Measurements from ENCODE around the gene CEP55. TPM values are rescaled to one million over a fixed set of nuclear protein-coding genes. Genes with fewer than 3 reads are reported as not detected.

CEP55 gene
- polyA plus RNA-seq (2013, experiment 1 of 2) = 19.7 TPM
- 25.0 TPM for polyA plus RNA-seq (2013, experiment 2 of 2)

DNA sequence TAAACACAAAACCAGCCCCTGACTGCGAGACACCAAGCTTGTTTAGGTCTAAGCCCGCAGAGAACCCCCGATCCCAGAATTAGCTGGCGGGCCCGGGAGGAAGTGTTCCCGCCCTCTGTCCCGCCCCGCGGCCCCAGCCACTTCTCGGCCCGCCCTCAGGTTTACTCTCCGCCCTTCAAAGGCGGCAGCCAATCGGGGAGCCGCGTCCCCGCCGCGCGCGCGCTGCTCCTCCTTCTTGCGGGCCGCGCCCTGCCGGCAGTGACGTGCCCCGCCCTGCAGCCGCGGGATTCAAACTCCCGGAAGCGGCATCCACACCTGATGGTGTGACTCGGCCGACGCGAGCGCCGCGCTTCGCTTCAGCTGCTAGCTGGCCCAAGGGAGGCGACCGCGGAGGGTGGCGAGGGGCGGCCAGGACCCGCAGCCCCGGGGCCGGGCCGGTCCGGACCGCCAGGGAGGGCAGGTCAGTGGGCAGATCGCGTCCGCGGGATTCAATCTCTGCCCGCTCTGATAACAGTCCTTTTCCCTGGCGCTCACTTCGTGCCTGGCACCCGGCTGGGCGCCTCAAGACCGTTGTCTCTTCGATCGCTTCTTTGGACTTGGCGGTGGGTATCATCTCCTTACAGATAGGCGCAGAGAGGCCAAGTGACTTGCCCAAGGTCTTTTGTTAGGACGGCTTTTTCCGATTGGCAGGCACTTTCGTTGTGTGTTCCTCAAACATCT is at the start of gene CEP55:
TSS of gene CEP55 (plus strand) at position 291 of the 720 bp plus-strand sequence. CDS start 3,440 bp downstream, outside the sequence.
- Histone ChIP-seq H3K9me3 (ENCODE audit: insufficient read depth, low read depth, low read length) (no peaks in the 10 kb centered on the region), H3K36me3 (ENCODE audit: insufficient read depth, low read length) (peaks cover 17% of the 10 kb centered on the region), H3K4me1 (ENCODE audit: insufficient read depth, low read length) (peaks cover 6% of the 10 kb centered on the region; the same call in 1 of the 2 replicates), H3K9ac (ENCODE audit: low read depth, low read length) (peak within 1 kb of the TSS; percentile 83), H3K27me3 (ENCODE audit: insufficient read depth, low read length) (peaks cover 15% of the 10 kb centered on the region), H3K27ac (ENCODE audit: low read depth, low read length) (peak within 1 kb of the TSS; percentile 61), H3K4me3 (ENCODE audit: low read length) (peak within 1 kb of the TSS; percentile 75)
- WGBS = under 1% methylated on average over 68 of the region's 68 CpGs

DNA sequence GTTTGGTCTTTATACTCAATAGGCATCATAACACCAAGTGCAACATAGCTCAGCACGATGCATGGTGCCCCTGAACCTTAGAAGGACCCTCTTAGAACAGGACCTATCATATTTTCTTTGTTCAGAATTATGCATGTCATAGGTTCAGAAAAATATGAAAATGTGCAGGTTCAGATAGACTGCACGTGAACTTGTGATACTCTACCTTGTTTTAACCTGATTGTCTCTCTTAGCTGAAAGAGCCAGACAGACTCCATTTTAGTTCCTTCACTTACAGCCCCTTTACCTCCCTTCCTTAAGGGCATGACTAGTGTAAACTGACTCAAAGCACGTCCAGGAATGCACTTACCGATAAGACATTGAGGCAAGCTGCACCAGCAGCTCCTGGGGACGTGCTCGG is 49.4 kb upstream of the CEP55 start:
- Histone ChIP-seq H3K4me1 (ENCODE audit: insufficient read depth, low read length) (peaks cover 18% of the 10 kb centered on the region), H3K36me3 (ENCODE audit: insufficient read depth, low read length) (no peaks in the 10 kb centered on the region), H3K9ac (ENCODE audit: low read depth, low read length) (no peak overlapping the region), H3K27ac (ENCODE audit: low read depth, low read length) (no peak overlapping the region), H3K4me3 (ENCODE audit: low read length) (no peak overlapping the region), H3K9me3 (ENCODE audit: insufficient read depth, low read depth, low read length) (no peaks in the 10 kb centered on the region), H3K27me3 (ENCODE audit: insufficient read depth, low read length) (no peaks in the 10 kb centered on the region)
- 83% methylated on average over 6 of the region's 6 CpGs for WGBS

DNA sequence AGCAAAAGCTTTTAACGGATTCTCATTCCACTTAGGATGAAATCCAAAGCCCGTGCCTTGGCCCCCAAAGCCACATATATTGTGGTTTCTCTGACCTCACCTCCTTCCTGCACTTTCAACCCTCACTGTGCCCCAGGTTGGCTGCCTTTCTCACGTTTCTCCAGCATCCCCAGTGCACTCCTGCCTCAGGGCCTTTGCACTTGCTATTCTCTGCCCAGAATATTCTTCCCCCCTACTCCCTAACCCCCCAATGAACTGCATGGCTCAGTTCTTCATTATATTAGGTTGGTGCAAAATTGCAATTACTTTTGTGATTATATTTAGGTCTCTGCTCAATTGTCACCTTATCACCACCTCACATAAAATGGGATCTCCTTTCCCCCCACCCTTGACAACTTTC is 48.4 kb upstream of the CEP55 start:
- WGBS = 69% methylated on average over 3 of the region's 3 CpGs
- no peaks in the 10 kb centered on the region for H3K36me3 ChIP-seq (ENCODE audit: insufficient read depth, low read length)
- H3K27ac ChIP-seq (ENCODE audit: low read depth, low read length) = no peak overlapping the region

DNA sequence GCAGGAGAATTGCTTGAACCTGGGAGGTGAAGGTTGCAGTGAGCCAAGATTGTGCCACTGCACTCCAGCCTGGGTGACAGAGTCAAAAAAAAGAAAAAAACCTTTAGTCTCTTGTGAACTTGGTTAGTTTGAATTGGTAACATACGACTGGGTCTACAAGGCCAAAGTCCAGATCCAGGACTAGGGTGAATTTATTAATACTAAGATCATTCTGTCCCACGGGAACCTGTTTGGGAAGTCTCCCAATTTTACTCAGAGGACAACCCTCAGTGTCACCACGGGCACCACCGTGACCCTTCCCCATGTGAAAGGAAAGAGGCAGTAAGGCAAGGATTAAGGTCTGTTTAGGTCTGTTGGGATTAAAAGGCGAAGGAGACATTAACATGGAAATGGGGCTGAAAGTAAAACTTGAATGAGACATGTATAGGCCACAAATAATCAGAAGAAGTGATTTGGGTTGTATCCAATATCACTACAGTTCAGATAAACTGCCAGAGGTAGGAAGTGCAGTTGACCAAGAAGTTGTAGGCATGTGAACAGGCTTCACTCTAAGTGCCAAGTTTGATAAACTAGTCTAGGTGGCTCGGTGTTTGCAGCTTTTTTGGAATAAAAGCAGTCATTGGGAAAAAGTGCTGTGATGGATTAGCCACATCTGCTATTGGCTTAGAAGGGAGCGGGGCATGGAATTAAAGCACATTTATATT is 45.0 kb upstream of the CEP55 start:
- Histone ChIP-seq H3K9me3 (ENCODE audit: insufficient read depth, low read depth, low read length) (no peaks in the 10 kb centered on the region), H3K27me3 (ENCODE audit: insufficient read depth, low read length) (no peaks in the 10 kb centered on the region), H3K4me1 (ENCODE audit: insufficient read depth, low read length) (peaks cover 6% of the 10 kb centered on the region), H3K9ac (ENCODE audit: low read depth, low read length) (no peak overlapping the region), H3K4me3 (ENCODE audit: low read length) (no peak overlapping the region), H3K27ac (ENCODE audit: low read depth, low read length) (no peak overlapping the region), H3K36me3 (ENCODE audit: insufficient read depth, low read length) (no peaks in the 10 kb centered on the region)
- 82% methylated on average over 7 of the region's 7 CpGs for WGBS

More for the DNA sequence above, 48.4 kb upstream of the CEP55 start:
- H3K27me3 ChIP-seq (ENCODE audit: insufficient read depth, low read length) = no peaks in the 10 kb centered on the region
- H3K9me3 ChIP-seq (ENCODE audit: insufficient read depth, low read depth, low read length) = no peaks in the 10 kb centered on the region
- peaks cover 16% of the 10 kb centered on the region for H3K4me1 ChIP-seq (ENCODE audit: insufficient read depth, low read length)
- H3K4me3 ChIP-seq (ENCODE audit: low read length) = no peak overlapping the region
- no peak overlapping the region for H3K9ac ChIP-seq (ENCODE audit: low read depth, low read length)

DNA sequence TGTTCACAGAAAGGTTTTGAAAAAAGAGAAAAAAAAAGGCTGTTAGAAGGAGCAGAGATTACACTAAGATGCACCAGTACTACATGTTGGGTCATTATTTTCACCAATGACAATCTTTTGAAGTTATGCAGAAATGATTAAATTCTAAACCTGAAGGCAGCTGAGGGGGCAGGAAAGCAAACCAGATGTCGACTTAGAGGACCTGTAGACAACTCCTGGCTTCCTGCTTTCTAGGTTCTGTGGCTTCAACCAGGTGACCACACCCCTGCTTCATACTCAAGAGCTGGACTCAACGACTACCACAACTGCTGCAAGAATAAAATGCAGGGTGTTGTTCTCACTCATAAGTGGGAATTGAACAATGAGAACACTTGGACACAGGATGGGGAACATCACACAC is 44.3 kb upstream of the CEP55 start:
- no peaks in the 10 kb centered on the region for H3K27me3 ChIP-seq (ENCODE audit: insufficient read depth, low read length)
- no peaks in the 10 kb centered on the region for H3K9me3 ChIP-seq (ENCODE audit: insufficient read depth, low read depth, low read length)
- peaks cover 5% of the 10 kb centered on the region; the same call in 1 of the 2 replicates for H3K4me1 ChIP-seq (ENCODE audit: insufficient read depth, low read length)
- no peak overlapping the region for H3K9ac ChIP-seq (ENCODE audit: low read depth, low read length)
- no peak overlapping the region for H3K27ac ChIP-seq (ENCODE audit: low read depth, low read length)
- no peaks in the 10 kb centered on the region for H3K36me3 ChIP-seq (ENCODE audit: insufficient read depth, low read length)
- no peak overlapping the region for H3K4me3 ChIP-seq (ENCODE audit: low read length)
- 78% methylated on average over 2 of the region's 2 CpGs for WGBS

DNA sequence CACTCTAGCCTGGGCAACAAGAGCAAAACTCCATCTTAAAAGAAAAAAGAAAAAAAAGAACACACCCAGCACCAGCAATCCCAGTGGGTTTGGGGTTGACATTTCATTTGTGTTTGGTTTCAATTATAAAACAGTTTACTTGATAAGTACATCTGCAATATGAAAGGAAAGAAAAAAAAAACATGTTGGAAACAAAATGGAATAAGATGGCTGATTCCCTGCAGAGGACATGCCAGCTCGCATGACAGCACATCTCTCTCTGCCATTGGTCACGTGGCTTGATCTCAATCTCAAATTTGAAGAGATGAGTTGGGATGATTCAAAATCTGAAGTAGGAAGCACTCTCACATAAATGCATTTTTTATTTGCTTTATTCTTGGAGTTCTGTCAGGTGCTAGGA is 42.3 kb upstream of the CEP55 start:
- no peaks in the 10 kb centered on the region for H3K27me3 ChIP-seq (ENCODE audit: insufficient read depth, low read length)
- H3K36me3 ChIP-seq (ENCODE audit: insufficient read depth, low read length) = no peaks in the 10 kb centered on the region
- no peak overlapping the region for H3K9ac ChIP-seq (ENCODE audit: low read depth, low read length)
- 87% methylated on average over 2 of the region's 2 CpGs for WGBS
- no peaks in the 10 kb centered on the region for H3K9me3 ChIP-seq (ENCODE audit: insufficient read depth, low read depth, low read length)
- H3K27ac ChIP-seq (ENCODE audit: low read depth, low read length) = no peak overlapping the region
- H3K4me1 ChIP-seq (ENCODE audit: insufficient read depth, low read length) = peaks cover 8% of the 10 kb centered on the region; the same call in 1 of the 2 replicates
- H3K4me3 ChIP-seq (ENCODE audit: low read length) = no peak overlapping the region

DNA sequence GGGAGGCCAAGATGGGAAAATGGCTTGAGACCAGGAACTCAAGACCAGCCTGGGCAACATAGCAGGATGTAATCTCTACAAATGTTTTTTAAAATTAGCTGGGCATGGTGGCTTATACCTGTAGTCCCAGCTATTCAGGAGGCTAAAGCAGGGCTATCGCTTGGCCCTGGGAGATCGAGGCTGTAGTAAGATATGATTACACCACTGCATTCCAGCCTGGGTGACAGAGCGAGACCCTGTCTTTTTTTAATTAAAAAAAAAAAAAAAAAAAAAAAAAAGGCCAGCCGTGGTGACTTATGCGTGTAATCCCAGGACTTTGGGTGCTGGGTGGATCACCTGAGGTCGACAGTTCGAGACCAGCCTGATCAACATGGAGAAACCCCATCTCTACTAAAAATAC is 41.7 kb upstream of the CEP55 start:
- Histone ChIP-seq H3K9ac (ENCODE audit: low read depth, low read length) (no peak overlapping the region), H3K9me3 (ENCODE audit: insufficient read depth, low read depth, low read length) (no peaks in the 10 kb centered on the region), H3K36me3 (ENCODE audit: insufficient read depth, low read length) (no peaks in the 10 kb centered on the region), H3K27ac (ENCODE audit: low read depth, low read length) (no peak overlapping the region), H3K4me3 (ENCODE audit: low read length) (no peak overlapping the region), H3K27me3 (ENCODE audit: insufficient read depth, low read length) (no peaks in the 10 kb centered on the region), H3K4me1 (ENCODE audit: insufficient read depth, low read length) (peaks cover 13% of the 10 kb centered on the region; the same call in 1 of the 2 replicates)
- 92% methylated on average over 7 of the region's 7 CpGs for WGBS

DNA sequence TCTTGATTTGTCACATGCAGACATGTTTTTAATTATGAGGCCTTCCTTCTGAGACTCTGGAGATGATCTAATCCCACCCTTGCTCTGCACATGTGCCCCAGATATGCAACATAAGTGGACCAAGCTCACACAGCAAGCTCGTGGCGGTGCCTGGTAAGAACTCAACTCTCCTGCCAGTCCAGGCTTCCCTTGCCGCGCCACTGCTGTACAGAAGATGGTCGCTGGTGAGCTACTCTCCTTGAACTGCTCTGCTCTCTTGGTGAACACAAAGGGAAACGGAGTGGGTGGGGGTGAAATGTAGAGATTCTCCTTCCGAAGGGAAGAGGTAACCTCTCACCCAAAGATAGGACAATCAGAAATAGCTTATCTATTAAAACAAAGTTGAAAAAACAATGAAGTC is 39.9 kb upstream of the CEP55 start:
- Histone ChIP-seq H3K27me3 (ENCODE audit: insufficient read depth, low read length) (no peaks in the 10 kb centered on the region), H3K9me3 (ENCODE audit: insufficient read depth, low read depth, low read length) (no peaks in the 10 kb centered on the region), H3K4me3 (ENCODE audit: low read length) (no peak overlapping the region), H3K9ac (ENCODE audit: low read depth, low read length) (no peak overlapping the region), H3K36me3 (ENCODE audit: insufficient read depth, low read length) (no peaks in the 10 kb centered on the region), H3K4me1 (ENCODE audit: insufficient read depth, low read length) (peaks cover 13% of the 10 kb centered on the region; the same call in 1 of the 2 replicates), H3K27ac (ENCODE audit: low read depth, low read length) (no peak overlapping the region)
- WGBS = 92% methylated on average over 6 of the region's 7 CpGs

DNA sequence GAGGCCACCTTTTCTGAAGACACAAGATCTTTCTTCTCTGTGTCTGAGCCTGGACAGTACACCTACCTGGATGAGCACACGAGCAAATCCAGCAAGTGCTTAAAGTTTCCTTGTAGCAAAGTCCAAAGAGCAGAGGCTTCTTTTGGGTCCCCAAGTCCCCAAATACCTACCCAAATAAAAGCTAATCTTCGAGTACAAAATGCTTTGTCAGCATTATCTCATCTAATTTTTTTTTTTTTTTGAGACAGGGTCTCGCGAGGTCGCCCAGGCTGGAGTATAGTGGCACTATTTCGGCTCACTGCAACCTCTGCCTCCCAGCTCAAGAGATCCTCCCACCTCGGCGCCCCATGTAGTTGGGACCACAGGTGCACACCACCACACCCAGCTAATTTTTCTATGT is 38.9 kb upstream of the CEP55 start:
- Histone ChIP-seq H3K36me3 (ENCODE audit: insufficient read depth, low read length) (no peaks in the 10 kb centered on the region), H3K9me3 (ENCODE audit: insufficient read depth, low read depth, low read length) (no peaks in the 10 kb centered on the region), H3K4me1 (ENCODE audit: insufficient read depth, low read length) (peaks cover 13% of the 10 kb centered on the region; the same call in 1 of the 2 replicates), H3K9ac (ENCODE audit: low read depth, low read length) (no peak overlapping the region), H3K27ac (ENCODE audit: low read depth, low read length) (no peak overlapping the region), H3K4me3 (ENCODE audit: low read length) (no peak overlapping the region), H3K27me3 (ENCODE audit: insufficient read depth, low read length) (no peaks in the 10 kb centered on the region)
- 95% methylated on average over 8 of the region's 8 CpGs for WGBS

DNA sequence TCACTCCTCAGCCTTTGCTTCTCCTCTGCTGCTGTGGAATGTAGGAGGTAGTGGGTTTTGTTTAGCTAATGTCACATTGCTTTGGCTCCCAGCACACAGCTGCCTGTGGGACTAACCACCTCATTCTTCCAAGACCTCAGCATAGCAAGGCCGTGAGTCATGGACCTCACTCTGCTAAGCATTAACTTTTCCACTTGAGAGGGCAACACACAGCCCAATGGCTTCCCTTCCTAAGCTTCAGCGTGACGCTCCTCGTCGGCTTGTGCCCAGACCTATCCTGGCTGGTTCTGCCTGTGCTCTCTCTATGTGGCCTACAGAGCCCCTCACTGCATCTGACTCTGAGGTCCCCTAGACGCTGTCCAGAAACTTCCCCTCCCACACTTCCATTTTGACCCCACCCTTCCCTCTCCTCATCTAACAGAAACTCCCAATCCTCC is 37.6 kb upstream of the CEP55 start:
- Histone ChIP-seq H3K36me3 (ENCODE audit: insufficient read depth, low read length) (no peaks in the 10 kb centered on the region), H3K27me3 (ENCODE audit: insufficient read depth, low read length) (no peaks in the 10 kb centered on the region), H3K4me1 (ENCODE audit: insufficient read depth, low read length) (peaks cover 15% of the 10 kb centered on the region; the same call in 1 of the 2 replicates), H3K4me3 (ENCODE audit: low read length) (no peak overlapping the region), H3K9me3 (ENCODE audit: insufficient read depth, low read depth, low read length) (no peaks in the 10 kb centered on the region), H3K9ac (ENCODE audit: low read depth, low read length) (peak overlapping the region; percentile 22; the same call in 1 of the 2 replicates), H3K27ac (ENCODE audit: low read depth, low read length) (peak overlapping the region; percentile 72)
- WGBS = 42% methylated on average over 6 of the region's 6 CpGs

DNA sequence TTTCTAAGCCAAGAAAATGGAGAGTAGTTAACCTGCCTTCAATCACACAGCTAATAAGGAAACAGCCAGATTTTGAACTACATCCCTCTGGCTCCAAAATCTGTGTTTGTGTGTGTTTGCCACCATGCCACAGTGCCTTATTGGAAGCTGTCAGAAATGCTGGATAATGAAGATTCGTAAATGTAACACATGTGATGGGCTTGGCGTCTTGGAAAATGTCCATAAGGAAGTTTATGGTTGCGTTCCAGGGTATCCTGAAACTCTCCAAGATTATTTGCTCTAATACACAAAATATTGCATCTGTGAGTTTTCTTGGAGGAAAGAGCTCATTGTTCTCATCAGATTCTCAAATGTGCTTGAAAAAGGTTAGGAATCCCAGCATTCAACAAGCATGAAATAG is 36.9 kb upstream of the CEP55 start:
- no peak overlapping the region; the same call in 1 of the 2 replicates for H3K9ac ChIP-seq (ENCODE audit: low read depth, low read length)
- no peaks in the 10 kb centered on the region for H3K9me3 ChIP-seq (ENCODE audit: insufficient read depth, low read depth, low read length)
- no peak overlapping the region for H3K4me3 ChIP-seq (ENCODE audit: low read length)
- H3K27me3 ChIP-seq (ENCODE audit: insufficient read depth, low read length) = no peaks in the 10 kb centered on the region
- peak overlapping the region; percentile 72 for H3K27ac ChIP-seq (ENCODE audit: low read depth, low read length)
- 71% methylated on average over 2 of the region's 3 CpGs for WGBS
- H3K36me3 ChIP-seq (ENCODE audit: insufficient read depth, low read length) = no peaks in the 10 kb centered on the region
- H3K4me1 ChIP-seq (ENCODE audit: insufficient read depth, low read length) = peaks cover 15% of the 10 kb centered on the region; the same call in 1 of the 2 replicates

All from HUES64 (cell line).